ENCODE measurements around the gene HMX2.

Gene HMX2

GRCh38 chr10:123139521-123140163, 8.3 kb upstream of the HMX2 start:
- no peak for DNase-seq (ENCODE audit: low read depth, low spot score)
- no peak overlapping the region for H3K4me3 ChIP-seq (ENCODE audit: low read depth, low read length)
- in situ Hi-C loops (cut with HindIII; ENCODE audit: low sequenced_read_pairs): no loop called here
- TF ChIP-seq CTCF (IDR thresholded peaks at IDR 0.05; ENCODE audit: low read depth, low read length): no peak

- in situ Hi-C loops (cut with HindIII; ENCODE audit: low sequenced_read_pairs): no loop called here
- H3K4me3 ChIP-seq (ENCODE audit: low read depth, low read length): no peak overlapping the region
- DNase-seq (ENCODE audit: low read depth, low spot score): no peak
- TF ChIP-seq CTCF (IDR thresholded peaks at IDR 0.05; ENCODE audit: low read depth, low read length): no peak
These were observed 7.6 kb upstream of the HMX2 start for GRCh38 chr10:123140164-123140982.

GRCh38 chr10:123140983-123141390, 6.9 kb upstream of the HMX2 start:
- in situ Hi-C loops (cut with HindIII; ENCODE audit: low sequenced_read_pairs): no loop called here
- no peak overlapping the region for H3K4me3 ChIP-seq (ENCODE audit: low read depth, low read length)
- no peak for TF ChIP-seq CTCF (IDR thresholded peaks at IDR 0.05; ENCODE audit: low read depth, low read length)
- DNase-seq (ENCODE audit: low read depth, low spot score): no peak

GRCh38 chr10:123141791-123142700, 5.9 kb upstream of the HMX2 start:
- no peak overlapping the region for H3K4me3 ChIP-seq (ENCODE audit: low read depth, low read length)
- no peak for DNase-seq (ENCODE audit: low read depth, low spot score)
- no peak for TF ChIP-seq CTCF (IDR thresholded peaks at IDR 0.05; ENCODE audit: low read depth, low read length)
- in situ Hi-C loops (cut with HindIII; ENCODE audit: low sequenced_read_pairs): no loop called here

- TF ChIP-seq CTCF (IDR thresholded peaks at IDR 0.05; ENCODE audit: low read depth, low read length): no peak
- DNase-seq (ENCODE audit: low read depth, low spot score): no peak
- in situ Hi-C loops (cut with HindIII; ENCODE audit: low sequenced_read_pairs): no loop called here
- no peak overlapping the region for H3K4me3 ChIP-seq (ENCODE audit: low read depth, low read length)
These were observed 5.2 kb upstream of the HMX2 start for GRCh38 chr10:123142701-123143161.

GRCh38 chr10:123143162-123143824, 4.6 kb upstream of the HMX2 start:
- in situ Hi-C loops (cut with HindIII; ENCODE audit: low sequenced_read_pairs): no loop called here

More at GRCh38 chr10:123143162-123143824, 4.6 kb upstream of the HMX2 start:
- TF ChIP-seq CTCF (IDR thresholded peaks at IDR 0.05; ENCODE audit: low read depth, low read length): no peak
- DNase-seq (ENCODE audit: low read depth, low spot score): no peak
- no peak overlapping the region for H3K4me3 ChIP-seq (ENCODE audit: low read depth, low read length)

Data from astrocyte of the spinal cord (primary cell).